ENCODE data around the gene SLC26A11. TPM values are rescaled to one million over a fixed set of nuclear protein-coding genes. Genes with fewer than 3 reads are reported as not detected.

Gene SLC26A11
- total RNA-seq, 4 donors from 2014 or later = 7.9 to 19.7 (median 13.7) TPM

DNA sequence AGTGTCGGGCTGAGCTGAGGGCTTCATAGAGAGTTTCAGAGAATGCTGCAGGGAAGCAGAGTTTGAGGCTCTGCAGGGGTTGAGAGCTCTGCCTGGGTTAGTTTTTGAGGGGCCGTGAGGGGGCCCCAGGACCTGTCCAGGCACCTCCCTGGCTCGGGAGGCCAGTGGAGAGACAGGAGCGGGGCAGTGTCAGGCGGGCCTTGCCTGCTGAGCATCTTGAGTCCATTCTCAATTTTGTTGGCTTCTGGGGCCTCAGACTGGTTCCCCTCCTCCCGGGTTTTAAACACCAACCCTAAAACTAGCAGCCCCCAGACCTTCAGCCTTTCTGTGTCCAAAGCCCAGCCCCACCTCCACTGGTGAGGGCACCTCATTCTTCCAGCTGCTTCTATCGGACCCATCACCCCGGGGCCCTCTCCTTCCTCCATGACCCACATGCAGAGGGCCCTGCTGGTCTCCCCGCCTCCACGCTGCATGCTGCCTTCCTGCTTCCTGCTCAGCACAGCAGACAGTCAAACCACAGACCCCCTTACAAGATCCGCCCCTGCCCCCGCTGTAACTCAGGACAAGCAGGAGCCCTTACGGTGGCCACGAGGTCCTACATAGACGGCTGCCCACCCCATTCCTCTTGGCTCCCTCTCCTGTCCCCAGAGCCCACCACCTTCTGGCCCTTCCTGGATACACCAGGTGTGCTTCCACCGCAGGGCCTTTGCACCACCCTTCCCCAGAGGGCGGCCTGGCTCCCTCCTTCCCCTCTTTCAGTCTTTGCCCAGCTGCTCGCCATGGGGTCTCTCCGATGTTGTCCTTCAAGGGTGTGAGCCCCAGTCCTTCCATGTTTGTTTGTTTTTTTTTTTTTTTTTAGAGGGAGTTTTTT lies 44.2 kb downstream of the SLC26A11 start:
- Histone ChIP-seq H3K36me3 (peaks cover 0 to 55% of the 10 kb centered on the region in 2 donors), H3K27ac (peak overlapping the region in 2 of 4 donors; percentile 98 to 99), H3K27me3 (no peaks in the 10 kb centered on the region), H3K9me3 (no peaks in the 10 kb centered on the region), H3K4me3 (peak overlapping the region in 1 of 2 donors; percentile 47), H3K4me1 (peaks cover 2 to 53% (median 26%) of the 10 kb centered on the region in 3 donors)
- 78 to 89% methylated on average over 6 to 16 of the region's 19 CpGs for WGBS, 2 donors (ENCODE audit: low coverage in 1 of 2)
- no peak for ATAC-seq
- TF ChIP-seq POLR2A (IDR thresholded peaks at IDR 0.05) = no peak
- TF ChIP-seq POLR2AphosphoS5 (IDR thresholded peaks at IDR 0.05) = no peak
- TF ChIP-seq CTCF (IDR thresholded peaks at IDR 0.05) = no peak
- TF ChIP-seq EP300 (IDR thresholded peaks at IDR 0.05) = no peak

- no peaks in the 10 kb centered on the region for H3K27me3 ChIP-seq
- WGBS, 2 donors (ENCODE audit: low coverage in 1 of 2) = 81 to 87% methylated on average over 5 to 8 of the region's 17 CpGs
- no peaks in the 10 kb centered on the region for H3K9me3 ChIP-seq
These were observed 45.2 kb downstream of the SLC26A11 start for GRCh38 chr17:80265205-80266068.

GRCh38 chr17:80267391-80267790 lies 47.2 kb downstream of the SLC26A11 start:
- H3K36me3 ChIP-seq = peaks cover 0 to 66% of the 10 kb centered on the region in 2 donors
- WGBS, 2 donors (ENCODE audit: low coverage in 1 of 2) = 95 to 96% methylated on average over 6 of the region's 6 CpGs
- no peaks in the 10 kb centered on the region for H3K9me3 ChIP-seq
- peaks cover 0 to 37% (median 18%) of the 10 kb centered on the region in 3 donors for H3K4me1 ChIP-seq
- no peak overlapping the region for H3K27ac ChIP-seq
- TF ChIP-seq POLR2A (IDR thresholded peaks at IDR 0.05) (no peak), EP300 (IDR thresholded peaks at IDR 0.05) (no peak), POLR2AphosphoS5 (IDR thresholded peaks at IDR 0.05) (no peak), CTCF (IDR thresholded peaks at IDR 0.05) (no peak)
- no peak overlapping the region for H3K4me3 ChIP-seq
- no peak for ATAC-seq
- H3K27me3 ChIP-seq = no peaks in the 10 kb centered on the region

More at GRCh38 chr17:80265205-80266068, 45.2 kb downstream of the SLC26A11 start:
- peaks cover 2 to 48% (median 26%) of the 10 kb centered on the region in 3 donors for H3K4me1 ChIP-seq
- no peak overlapping the region for H3K27ac ChIP-seq
- ATAC-seq = no peak
- H3K4me3 ChIP-seq = no peak overlapping the region
- H3K36me3 ChIP-seq = peaks cover 0 to 64% of the 10 kb centered on the region in 2 donors
- TF ChIP-seq CTCF (IDR thresholded peaks at IDR 0.05) (no peak), POLR2A (IDR thresholded peaks at IDR 0.05) (no peak), EP300 (IDR thresholded peaks at IDR 0.05) (no peak), POLR2AphosphoS5 (IDR thresholded peaks at IDR 0.05) (no peak)

DNA sequence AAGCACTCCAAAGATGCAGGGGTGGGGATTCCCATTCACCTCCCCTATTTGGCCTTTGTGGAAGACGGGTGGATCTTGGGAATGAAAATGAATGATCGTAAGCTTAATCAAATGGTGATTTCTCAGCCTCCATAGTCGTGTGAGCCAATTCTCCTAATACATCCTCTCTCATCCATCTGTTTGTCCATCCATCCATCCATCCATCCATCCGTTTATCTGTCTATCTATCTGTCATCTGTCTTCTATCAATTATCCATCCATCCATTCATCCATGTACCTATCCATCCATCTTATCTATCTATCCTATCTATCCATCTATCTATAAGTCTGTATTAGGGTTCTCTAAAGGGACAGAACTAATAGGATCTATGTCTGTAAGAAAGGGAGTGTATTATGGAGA lies 48.2 kb downstream of the SLC26A11 start:
- peaks cover 0 to 27% (median 9%) of the 10 kb centered on the region in 3 donors for H3K4me1 ChIP-seq
- WGBS, 2 donors (ENCODE audit: low coverage in 1 of 2) = 84% methylated on average over 3 to 4 of the region's 4 CpGs
- H3K27ac ChIP-seq = no peak overlapping the region
- no peaks in the 10 kb centered on the region for H3K9me3 ChIP-seq
- no peak for ATAC-seq
- peaks cover 0 to 77% of the 10 kb centered on the region in 2 donors for H3K36me3 ChIP-seq
- H3K27me3 ChIP-seq = no peaks in the 10 kb centered on the region
- TF ChIP-seq CTCF (IDR thresholded peaks at IDR 0.05) = no peak
- no peak for TF ChIP-seq EP300 (IDR thresholded peaks at IDR 0.05)
- TF ChIP-seq POLR2A (IDR thresholded peaks at IDR 0.05) = no peak
- TF ChIP-seq POLR2AphosphoS5 (IDR thresholded peaks at IDR 0.05) = no peak
- no peak overlapping the region for H3K4me3 ChIP-seq

Data from gastroesophageal sphincter (tissue), 4 donors.